SK-N-SH (cell line): ENCODE data around the gene LZTFL1. TPM values are rescaled to one million over a fixed set of nuclear protein-coding genes. Genes with fewer than 3 reads are reported as not detected.

ENCODE experiments used
- CTCF ChIA-PET: fragments of 300-600, 350-600 bp; formaldehyde crosslinking; extraction: SDS; loops from one replicate; lab custom pipeline; 2021; lab: Yijun Ruan, JAX
- POLR2A ChIA-PET: fragments of 350-600 bp; sonication (Branson Sonifier 250); formaldehyde crosslinking; extraction: SDS; loops from one replicate; lab custom pipeline; 2020; ENCODE audit warnings: antibody characterized with exemption, inconsistent platforms; lab: Yijun Ruan, JAX
- DNase-seq: peaks from one replicate; pipeline ENCODE4 v3.0.0; 2012
- H2AFZ ChIP-seq: fragments of 200-600 bp; sonication (generic); 2 replicates; pipeline ENCODE4 v1.8.1; 2016; ENCODE audit warnings: antibody characterized with exemption, mild to moderate bottlenecking, low read depth
- H3F3A ChIP-seq: fragments of 200-600 bp; sonication (generic); replicated peaks from 2 replicates; pipeline ENCODE3; 2016; ENCODE audit warnings: antibody characterized with exemption, mild to moderate bottlenecking; ENCODE audit not compliant: insufficient read depth
- H3K27ac ChIP-seq, 2 experiments: fragments of 200-500 bp in 1 of 2; fragments of 200-600 bp in 1 of 2; sonication (Bioruptor generic) in 1 of 2; sonication (generic), shearing (Covaris generic) in 1 of 2; 2 replicates each; pipeline versions ENCODE4 v1.5.1 to v1.6.1; 2014 to 2016; ENCODE audit warnings: low read depth in 2 of 2, inconsistent platforms in 1 of 2, low read length in 1 of 2, mild to moderate bottlenecking in 1 of 2, mixed read lengths in 1 of 2
- H3K27me3 ChIP-seq: fragments of 200-600 bp; sonication (generic), shearing (Covaris generic); 2 replicates; pipeline ENCODE4 v1.6.1; 2016; ENCODE audit warnings: mixed run types; ENCODE audit not compliant: insufficient read depth
- H3K36me3 ChIP-seq, 2 experiments: fragments of 200-500 bp in 1 of 2; fragments of 200-600 bp in 1 of 2; sonication (Bioruptor generic) in 1 of 2; sonication (generic) in 1 of 2; replicated peaks in 1 of 2; 2 replicates each; pipeline versions ENCODE3 to v1.5.1; 2014 to 2016; ENCODE audit warnings: low read length in 1 of 2, mild to moderate bottlenecking in 1 of 2; ENCODE audit not compliant: insufficient read depth in 2 of 2, control insufficient read depth in 1 of 2
- H3K4me1 ChIP-seq, 2 experiments: fragments of 200-500 bp in 1 of 2; fragments of 200-600 bp in 1 of 2; sonication (Bioruptor generic) in 1 of 2; sonication (generic), shearing (Covaris generic) in 1 of 2; 2 replicates each; pipeline versions ENCODE4 v1.5.1 to v1.6.1; 2014 to 2016; ENCODE audit warnings: low read depth in 1 of 2, low read length in 1 of 2, mixed run types in 1 of 2; ENCODE audit not compliant: insufficient read depth in 2 of 2, control insufficient read depth in 1 of 2
- H3K4me2 ChIP-seq: fragments of 200-600 bp; sonication (generic), shearing (Covaris generic); 2 replicates; pipeline ENCODE4 v1.6.1; 2017; ENCODE audit warnings: mixed run types
- H3K4me3 ChIP-seq, 2 experiments: fragments of 200-500 bp in 1 of 2; fragments of 200-600 bp in 1 of 2; sonication (Bioruptor generic) in 1 of 2; sonication (generic), shearing (Covaris generic) in 1 of 2; 2 replicates each; pipeline versions ENCODE4 v1.5.1 to v1.8.1; 2014 to 2016; ENCODE audit warnings: low read depth in 2 of 2, inconsistent platforms in 1 of 2, low read length in 1 of 2, mild to moderate bottlenecking in 1 of 2, mixed read lengths in 1 of 2, moderate library complexity in 1 of 2
- H3K79me2 ChIP-seq: fragments of 200-600 bp; sonication (generic); 2 replicates; pipeline ENCODE4 v1.8.1; 2017; ENCODE audit warnings: mild to moderate bottlenecking; ENCODE audit not compliant: insufficient read depth
- H3K9ac ChIP-seq: fragments of 200-600 bp; sonication (generic); 2 replicates; pipeline ENCODE4 v1.6.1; 2017; ENCODE audit warnings: mixed run types
- H3K9me2 ChIP-seq: fragments of 200-600 bp; sonication (generic); 2 replicates; pipeline ENCODE4 v1.6.1; 2017; ENCODE audit warnings: mixed run types
- H3K9me3 ChIP-seq: fragments of 200-600 bp; sonication (generic); 2 replicates; pipeline ENCODE4 v1.6.1; 2017; ENCODE audit warnings: mixed run types, mild to moderate bottlenecking, moderate library complexity
- H4K20me1 ChIP-seq: fragments of 200-600 bp; sonication (generic); 2 replicates; pipeline ENCODE4 v1.6.1; 2017; ENCODE audit warnings: mild to moderate bottlenecking, mixed run types; ENCODE audit not compliant: insufficient read depth
- FOSL2 ChIP-seq: IDR thresholded peaks from 2 replicates; pipeline ENCODE4 v1.4.0; 2012; ENCODE audit warnings: low read depth, mild to moderate bottlenecking, moderate library complexity, borderline replicate concordance
- FOXM1 ChIP-seq: IDR thresholded peaks from 2 replicates; pipeline ENCODE4 v1.4.0; 2012; ENCODE audit warnings: low read depth, mild to moderate bottlenecking
- GABPA ChIP-seq: IDR thresholded peaks from 2 replicates; pipeline ENCODE4 v1.4.0; 2012; ENCODE audit warnings: low read depth, mild to moderate bottlenecking
- IRF3 ChIP-seq: fragments of 150-350 bp; IDR thresholded peaks from 2 replicates; pipeline ENCODE4 v1.6.1; 2016; ENCODE audit warnings: mild to moderate bottlenecking, low read depth, low read length
- MEF2A ChIP-seq: IDR thresholded peaks from 2 replicates; pipeline ENCODE4 v1.4.0; 2012; ENCODE audit warnings: low read depth, borderline replicate concordance
- NFIC ChIP-seq: IDR thresholded peaks from 2 replicates; pipeline ENCODE4 v1.4.0; 2012; ENCODE audit warnings: borderline replicate concordance
- PBX3 ChIP-seq: IDR thresholded peaks from 2 replicates; pipeline ENCODE4; 2012
- POLR2AphosphoS5 ChIP-seq: IDR thresholded peaks from 2 replicates; pipeline ENCODE4 v1.6.1; 2012; ENCODE audit warnings: low read depth, low read length
- REST ChIP-seq: IDR thresholded peaks from 2 replicates; pipeline ENCODE4 v1.6.1; 2012; ENCODE audit warnings: mild to moderate bottlenecking, low read depth, low read length, moderate library complexity
- RXRA ChIP-seq: IDR thresholded peaks from 2 replicates; pipeline ENCODE4 v1.4.0; 2012; ENCODE audit warnings: low read depth, mild to moderate bottlenecking, borderline replicate concordance
- SIN3A ChIP-seq: IDR thresholded peaks from 2 replicates; pipeline ENCODE4 v1.6.1; 2012; ENCODE audit warnings: low read depth, mild to moderate bottlenecking, low read length, moderate library complexity, borderline replicate concordance
- TAF1 ChIP-seq: IDR thresholded peaks from 2 replicates; pipeline ENCODE4 v1.6.1; 2012; ENCODE audit warnings: low read depth, mild to moderate bottlenecking, low read length, moderate library complexity, borderline replicate concordance
- TCF12 ChIP-seq: IDR thresholded peaks from 2 replicates; pipeline ENCODE4 v1.4.0; 2012
- ZBTB33 ChIP-seq: IDR thresholded peaks from 2 replicates; pipeline ENCODE4 v1.4.0; 2012; ENCODE audit warnings: low read depth, borderline replicate concordance
- WGBS: methylation state at CpG from one replicate; pipeline ENCODE4 v1.1.6; 2017; ENCODE audit warnings: low lambda C conversion rate; 5-methylcytosine and 5-hydroxymethylcytosine counted together
- polyA plus RNA-seq, 3 experiments: library from polyadenylated mRNA; depleted of rRNA; stranded (reverse); fragments of >200 nt; gene quantifications; 2 replicates each; pipeline ENCODE4 v1.2.3, GENCODE V29; 2012

LZTFL1 gene
- polyA plus RNA-seq, 1 of the 3 experiments (the other 2 are of a cell fraction), result 11.9 TPM

- TF ChIP-seq REST (no peak), ZBTB33 (no peak), MEF2A (no peak), RXRA (no peak)
Observed at GRCh38 chr3:45874677-45875346, 32.9 kb upstream of the LZTFL1 start (continued).

- Histone ChIP-seq H3K9me3 (no peaks in the 10 kb centered on the region), H3K4me1 (peaks cover 0 to 6% of the 10 kb centered on the region in 2 experiments; a peak in 1 of 4 replicates), H3K9me2 (no peaks in the 10 kb centered on the region), H3K4me3 (no peak overlapping the region), H3K27me3 (no peaks in the 10 kb centered on the region; the same call in 1 of the 2 replicates), H3K79me2 (no peaks in the 10 kb centered on the region), H4K20me1 (no peaks in the 10 kb centered on the region), H3K9ac (no peak overlapping the region), H3F3A (no peaks in the 10 kb centered on the region), H3K36me3 (no peaks in the 10 kb centered on the region), H3K4me2 (no peak overlapping the region), H2AFZ (no peak overlapping the region), H3K27ac (no peak overlapping the region)
- WGBS, result 23% methylated on average over 4 of the region's 4 CpGs
- no peak for TF ChIP-seq SIN3A
- TF ChIP-seq TAF1, result no peak
- no peak for TF ChIP-seq REST
- TF ChIP-seq FOSL2, result no peak
- TF ChIP-seq POLR2AphosphoS5, result no peak
- TF ChIP-seq ZBTB33, result no peak
- TF ChIP-seq NFIC, result no peak
- no peak for TF ChIP-seq IRF3
- no peak for TF ChIP-seq FOXM1
- TF ChIP-seq GABPA, result no peak
- no peak for TF ChIP-seq TCF12
- no peak for TF ChIP-seq RXRA
- TF ChIP-seq PBX3, result no peak
- no peak for DNase-seq
- POLR2A ChIA-PET, result no interaction called here
- CTCF ChIA-PET, result interaction anchor here (1.5 to 1.7 kb wide), 2 partner anchors 65 to 205 kb away, joined by 4 to 5 read pairs; no protein-coding TSS in a partner anchor
Observed at GRCh38 chr3:45873638-45874037, 31.7 kb upstream of the LZTFL1 start.
